ENCODE data around the gene CCHCR1.
"Not testable (repeated sequence)": the region's sequence is repeated elsewhere in the genome, so short reads cannot be mapped to it uniquely, and the experiment has no call there.

Gene CCHCR1

DNA sequence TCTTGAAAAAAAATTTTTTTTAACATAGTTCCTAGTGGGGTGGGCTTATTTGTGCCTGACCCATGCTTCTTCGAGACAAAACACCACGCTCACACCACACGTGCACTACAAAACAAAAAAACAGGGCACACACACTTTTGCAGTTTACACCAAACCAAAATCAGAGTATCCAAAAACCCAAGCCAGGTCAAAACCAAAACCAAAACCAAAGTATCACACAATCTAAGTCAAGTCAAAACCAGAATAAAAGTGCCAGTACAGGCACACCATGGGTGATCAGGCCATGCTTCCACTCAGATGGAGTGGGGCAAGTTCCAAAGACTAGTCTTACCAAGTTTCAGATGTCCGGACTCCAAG lies 28.1 kb upstream of the CCHCR1 start:
- not testable (repeated sequence) for DNase-seq (ENCODE audit: low read depth in 4 of 4, low spot score in 1 of 4)

GRCh38 chr6:31183859-31184258 lies 26.3 kb upstream of the CCHCR1 start:
- not testable (repeated sequence) for DNase-seq (ENCODE audit: low read depth in 4 of 4, low spot score in 1 of 4)

- DNase-seq (ENCODE audit: low read depth in 4 of 4, low spot score in 1 of 4): not testable (repeated sequence)
Observed at GRCh38 chr6:31183287-31183686, 25.7 kb upstream of the CCHCR1 start.

- DNase-seq (ENCODE audit: low read depth in 4 of 4, low spot score in 1 of 4): peak in 2 of 4 experiments; percentile 44 to 48
Observed at GRCh38 chr6:31180500-31180899, 22.9 kb upstream of the CCHCR1 start.

GRCh38 chr6:31179896-31180295 lies 22.3 kb upstream of the CCHCR1 start:
- no peak for DNase-seq (ENCODE audit: low read depth in 4 of 4, low spot score in 1 of 4)

GRCh38 chr6:31179042-31179386 lies 21.4 kb upstream of the CCHCR1 start:
- DNase-seq (ENCODE audit: low read depth in 4 of 4, low spot score in 1 of 4): no peak

DNA sequence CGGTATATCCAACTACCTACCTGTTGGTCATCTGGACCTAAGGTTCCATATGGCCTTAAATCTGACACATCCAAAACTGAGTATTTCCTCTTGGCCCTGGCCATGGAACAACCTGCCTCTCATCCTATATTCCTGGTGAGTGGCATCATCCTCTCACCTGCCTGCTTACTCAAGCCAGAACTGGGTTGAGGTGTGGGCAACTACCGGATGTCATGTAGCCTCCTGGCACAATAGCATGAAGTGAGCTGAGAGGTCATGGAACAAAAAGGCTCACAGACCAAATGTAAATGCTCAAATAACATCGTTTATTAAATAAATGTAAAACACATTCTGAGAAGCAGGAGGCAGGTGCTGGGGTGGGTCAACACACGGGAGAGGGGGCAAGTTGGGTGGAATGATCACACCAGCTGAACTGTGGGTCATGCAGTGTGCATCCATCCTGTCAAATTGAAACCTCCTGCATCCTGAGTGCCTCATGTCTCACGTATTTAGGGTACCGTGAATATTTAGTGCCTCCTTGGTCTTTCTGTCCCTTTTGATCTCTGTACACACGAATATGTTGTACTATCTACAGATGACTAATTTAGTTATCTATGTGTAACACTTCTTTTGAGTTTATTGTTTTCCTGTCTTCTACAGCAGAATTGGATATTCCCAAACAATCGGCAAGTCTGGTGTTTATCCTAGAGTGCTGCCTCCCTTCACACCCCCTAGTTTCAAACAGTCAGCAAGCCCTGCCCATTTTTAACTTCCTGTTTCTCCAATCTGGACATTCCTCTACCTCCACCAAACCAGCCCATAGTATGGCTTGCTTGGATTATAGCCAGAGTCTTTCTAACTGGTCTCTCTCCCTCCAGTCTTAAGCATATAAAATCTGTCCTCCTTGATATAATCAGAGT lies 20.8 kb upstream of the CCHCR1 start:
- no peak for DNase-seq (ENCODE audit: low read depth in 4 of 4, low spot score in 1 of 4)

DNA sequence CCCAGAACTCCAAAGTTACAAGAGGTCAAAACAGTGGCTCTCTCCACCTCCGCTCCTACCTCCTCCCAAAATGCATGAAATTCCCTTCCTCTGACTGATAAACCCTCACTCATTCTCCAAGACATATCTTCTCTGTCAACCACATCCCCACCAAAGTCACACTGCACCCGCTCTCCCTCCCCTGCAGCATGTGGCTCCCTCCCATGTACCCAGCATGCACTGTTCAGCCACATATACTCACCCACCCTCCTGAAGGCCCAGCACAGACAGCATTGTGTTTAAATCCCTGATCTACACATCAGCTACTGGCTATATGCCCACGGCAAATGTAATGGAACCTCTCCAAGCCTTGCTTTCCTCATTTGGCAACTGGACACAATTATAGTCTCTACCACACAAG lies 18.4 kb upstream of the CCHCR1 start:
- no peak for DNase-seq (ENCODE audit: low read depth in 4 of 4, low spot score in 1 of 4)

DNA sequence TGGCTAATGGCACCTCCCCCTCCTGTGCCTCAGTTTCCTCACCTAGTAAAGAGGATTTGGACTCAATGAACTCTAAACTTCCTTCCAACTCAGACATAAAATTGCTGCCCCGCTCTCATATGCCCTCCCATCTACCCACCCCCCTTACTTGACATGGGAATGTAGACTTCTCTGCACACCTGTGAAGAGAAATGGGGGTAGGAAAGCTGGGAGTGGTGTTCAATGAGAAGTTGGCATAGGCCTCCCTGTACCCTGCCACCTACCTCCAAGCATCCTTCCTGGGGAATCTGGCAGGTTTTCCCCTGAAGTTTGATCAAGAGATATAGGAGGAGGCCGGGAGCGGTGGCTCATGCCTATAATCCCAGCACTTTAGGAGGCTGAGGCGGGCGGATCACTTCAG lies 16.8 kb upstream of the CCHCR1 start:
- DNase-seq (ENCODE audit: low read depth in 4 of 4, low spot score in 1 of 4): no peak

DNA sequence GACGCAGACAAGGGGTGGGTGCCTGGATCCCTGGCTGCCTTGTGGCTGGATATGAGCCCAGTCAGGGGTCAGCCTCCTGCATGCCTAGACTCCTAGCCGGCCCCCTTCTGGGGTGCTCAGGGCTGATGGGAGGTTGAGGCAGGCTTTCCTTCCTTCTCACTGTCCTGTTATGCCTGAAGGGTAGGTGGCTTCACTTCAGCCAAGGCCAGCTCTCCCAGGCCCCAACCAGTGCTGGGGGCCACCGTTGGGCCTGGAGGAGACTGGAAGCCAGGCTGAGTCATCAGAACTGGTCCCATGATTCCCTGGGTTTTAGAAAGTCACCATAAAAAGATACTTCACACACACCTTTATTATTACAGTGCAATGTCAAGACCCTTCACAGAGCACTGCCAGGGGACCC lies 15.8 kb upstream of the CCHCR1 start:
- DNase-seq (ENCODE audit: low read depth in 4 of 4, low spot score in 1 of 4): no peak

GRCh38 chr6:31172973-31173384 lies 15.4 kb upstream of the CCHCR1 start:
- DNase-seq (ENCODE audit: low read depth in 4 of 4, low spot score in 1 of 4): no peak

DNA sequence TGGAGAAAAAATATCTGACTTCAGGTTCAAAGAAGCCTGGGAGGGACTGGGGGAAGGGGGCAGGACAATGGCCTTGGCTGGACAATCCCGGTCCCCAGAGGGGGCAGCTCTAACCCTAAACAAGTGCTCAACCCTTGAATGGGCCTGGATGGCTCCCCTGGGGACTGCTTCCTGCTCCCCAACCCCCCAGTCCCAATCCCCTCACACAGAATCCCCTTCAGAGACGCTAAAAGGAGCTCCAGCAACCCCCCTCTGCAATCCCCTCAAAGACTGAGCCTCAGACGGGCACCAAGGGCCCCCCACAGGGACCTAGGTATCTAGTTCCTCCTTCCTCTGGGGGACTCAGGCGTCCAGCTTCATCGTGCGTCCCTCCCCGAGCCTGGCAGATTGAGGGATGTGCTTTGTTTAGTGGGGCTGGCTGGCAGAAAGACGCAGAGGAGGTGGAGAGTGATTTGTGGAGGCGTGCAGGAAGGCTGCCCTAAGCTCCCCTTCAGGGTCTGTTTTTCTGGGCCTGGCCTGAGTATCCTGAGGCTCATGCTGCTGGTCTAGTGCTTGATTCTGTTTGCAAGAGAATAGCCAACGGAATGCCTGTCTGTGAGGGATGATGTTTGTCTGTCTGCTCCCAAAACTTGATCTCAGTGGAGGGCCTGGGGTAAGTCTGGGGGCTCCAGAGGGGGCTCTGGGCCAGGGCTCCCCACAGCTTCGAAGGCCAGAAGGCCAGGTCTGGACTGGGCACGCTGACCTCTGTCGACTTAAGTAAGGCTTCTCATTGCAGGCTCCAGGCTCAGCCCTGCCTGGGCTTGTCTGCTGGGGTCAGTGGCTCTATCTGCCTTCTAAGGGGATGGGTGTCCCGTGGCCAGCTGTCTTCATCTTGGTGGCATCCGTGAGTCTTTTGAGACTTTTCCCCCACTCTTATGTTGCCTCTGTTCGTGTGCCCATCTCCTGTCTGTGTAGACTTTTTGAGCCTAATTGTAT lies 14.6 kb upstream of the CCHCR1 start:
- no peak for DNase-seq (ENCODE audit: low read depth in 4 of 4, low spot score in 1 of 4)

DNA sequence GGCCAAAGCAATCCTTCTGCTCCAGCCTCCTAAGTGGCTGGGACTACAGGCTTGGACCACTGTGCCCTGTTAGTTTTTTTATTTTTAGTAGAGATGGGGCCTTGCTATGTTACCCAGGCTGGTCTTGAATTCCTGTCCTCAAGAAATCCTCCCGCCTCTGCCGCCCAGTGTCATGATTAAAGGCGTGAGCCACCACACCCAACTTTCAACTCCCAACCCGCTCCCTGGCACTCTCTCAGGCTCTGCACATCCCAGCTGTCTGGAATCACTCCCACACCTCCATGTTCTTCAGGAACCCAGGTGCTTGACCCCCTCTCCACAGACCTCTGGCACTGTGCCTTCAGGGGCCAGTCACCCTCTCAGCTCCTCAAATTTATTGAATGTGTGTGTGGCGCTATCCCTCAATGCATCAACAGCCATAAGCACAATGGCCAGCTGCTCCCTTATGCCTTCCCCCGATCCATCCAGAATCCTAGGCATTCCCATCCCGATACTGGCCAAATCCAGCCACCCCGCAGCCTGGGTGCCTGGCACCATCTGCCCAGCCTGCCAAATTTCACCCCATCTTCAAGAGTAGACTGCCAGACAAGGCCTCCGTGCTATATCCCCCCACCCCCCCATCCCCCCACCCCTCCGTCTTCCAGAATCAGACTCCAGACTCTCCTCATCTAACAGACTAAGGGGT lies 13.5 kb upstream of the CCHCR1 start:
- no peak for DNase-seq (ENCODE audit: low read depth in 4 of 4, low spot score in 1 of 4)

GRCh38 chr6:31170600-31170881 lies 12.9 kb upstream of the CCHCR1 start, which contains the start of gene POU5F1:
Gene POU5F1 (minus strand): TSS chr6:31170682. CDS start chr6:31170620, 62 bp downstream.
- no peak for DNase-seq (ENCODE audit: low read depth in 4 of 4, low spot score in 1 of 4)

DNA sequence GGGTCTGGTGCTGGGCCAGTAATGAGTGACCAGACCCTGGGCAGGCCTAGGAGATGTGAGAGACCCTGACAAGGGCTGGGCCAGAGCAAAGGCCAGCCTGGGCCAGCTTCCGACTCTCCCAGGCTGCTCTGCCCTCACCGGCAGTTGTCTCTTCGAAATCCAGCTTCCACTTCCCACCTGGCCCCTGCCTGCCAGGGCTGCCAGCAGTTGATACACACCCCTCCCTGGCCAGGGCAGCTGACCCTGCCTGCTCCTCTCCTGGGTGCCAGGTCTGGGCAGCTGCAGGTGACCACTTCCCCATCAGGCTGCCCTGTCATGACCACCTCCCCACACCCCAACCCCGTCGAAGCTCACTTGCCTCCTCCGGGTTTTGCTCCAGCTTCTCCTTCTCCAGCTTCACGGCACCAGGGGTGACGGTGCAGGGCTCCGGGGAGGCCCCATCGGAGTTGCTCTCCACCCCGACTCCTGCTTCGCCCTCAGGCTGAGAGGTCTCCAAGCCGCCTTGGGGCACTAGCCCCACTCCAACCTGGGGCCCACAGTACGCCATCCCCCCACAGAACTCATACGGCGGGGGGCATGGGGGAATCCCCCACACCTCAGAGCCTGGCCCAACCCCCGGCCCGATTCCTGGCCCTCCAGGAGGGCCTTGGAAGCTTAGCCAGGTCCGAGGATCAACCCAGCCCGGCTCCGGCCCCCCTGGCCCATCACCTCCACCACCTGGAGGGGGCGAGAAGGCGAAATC lies 12.4 kb upstream of the CCHCR1 start:
- DNase-seq (ENCODE audit: low read depth in 4 of 4, low spot score in 1 of 4): not testable (repeated sequence)

GRCh38 chr6:31169123-31169857 lies 11.7 kb upstream of the CCHCR1 start:
- DNase-seq (ENCODE audit: low read depth in 4 of 4, low spot score in 1 of 4): no peak

GRCh38 chr6:31168606-31169005 lies 11.0 kb upstream of the CCHCR1 start:
- no peak for DNase-seq (ENCODE audit: low read depth in 4 of 4, low spot score in 1 of 4)

- no peak for DNase-seq (ENCODE audit: low read depth in 4 of 4, low spot score in 1 of 4)
Observed at GRCh38 chr6:31165986-31166385, 8.4 kb upstream of the CCHCR1 start.

GRCh38 chr6:31165064-31165832 lies 7.6 kb upstream of the CCHCR1 start:
- DNase-seq (ENCODE audit: low read depth in 4 of 4, low spot score in 1 of 4): not testable (repeated sequence)
